NT2/D1 (cell line): ENCODE results near the gene LSG1.

Source experiments
- SUZ12 ChIP-seq: IDR thresholded peaks from 2 replicates; pipeline ENCODE4 v1.6.1; 2011; ENCODE audit not compliant: insufficient read length, insufficient read depth; ENCODE audit errors: extremely low read depth
- YY1 ChIP-seq: IDR thresholded peaks from 2 replicates; pipeline ENCODE4 v1.6.1; 2011; ENCODE audit not compliant: insufficient read length, insufficient read depth
- ZNF274 ChIP-seq: IDR thresholded peaks from 2 replicates; pipeline ENCODE4 v1.6.1; 2011; ENCODE audit warnings: mild to moderate bottlenecking, low read depth, low read length

DNA sequence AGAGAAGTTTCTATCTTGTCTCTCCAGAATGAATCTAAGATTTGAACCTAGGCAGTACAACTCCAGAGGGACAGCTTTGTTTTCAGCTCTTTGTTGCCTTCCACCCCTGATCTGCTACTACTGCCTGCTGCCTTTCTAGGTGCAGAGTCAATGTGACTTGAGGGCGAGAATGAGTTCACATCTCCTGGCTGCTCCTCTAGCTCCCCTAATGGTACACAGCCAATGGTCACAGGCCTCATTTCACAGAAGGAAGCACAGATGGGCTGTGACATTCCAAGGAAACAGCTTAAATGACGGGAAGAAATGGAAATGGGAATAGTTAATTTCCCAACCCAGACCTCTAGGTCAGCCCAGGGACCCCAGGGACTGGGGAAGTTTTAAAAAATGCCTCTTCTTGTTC lies 46.1 kb upstream of the LSG1 start:
- TF ChIP-seq YY1, result no peak
- TF ChIP-seq SUZ12, result no peak
- no peak for TF ChIP-seq ZNF274
